Dedifferentiated amniotic fluid mesenchymal stem cell (primary cell): ENCODE results near the gene STUB1.

ENCODE experiments used
- DNase-seq: peaks from one replicate; pipeline ENCODE4 v3.0.0-alpha.2; 2016; ENCODE audit errors: extremely low spot score

STUB1 gene

GRCh38 chr16:724188-725040 is 44.2 kb downstream of the STUB1 start:
- no peak for DNase-seq

GRCh38 chr16:725041-725376 is 44.8 kb downstream of the STUB1 start:
- DNase-seq, result no peak

DNA sequence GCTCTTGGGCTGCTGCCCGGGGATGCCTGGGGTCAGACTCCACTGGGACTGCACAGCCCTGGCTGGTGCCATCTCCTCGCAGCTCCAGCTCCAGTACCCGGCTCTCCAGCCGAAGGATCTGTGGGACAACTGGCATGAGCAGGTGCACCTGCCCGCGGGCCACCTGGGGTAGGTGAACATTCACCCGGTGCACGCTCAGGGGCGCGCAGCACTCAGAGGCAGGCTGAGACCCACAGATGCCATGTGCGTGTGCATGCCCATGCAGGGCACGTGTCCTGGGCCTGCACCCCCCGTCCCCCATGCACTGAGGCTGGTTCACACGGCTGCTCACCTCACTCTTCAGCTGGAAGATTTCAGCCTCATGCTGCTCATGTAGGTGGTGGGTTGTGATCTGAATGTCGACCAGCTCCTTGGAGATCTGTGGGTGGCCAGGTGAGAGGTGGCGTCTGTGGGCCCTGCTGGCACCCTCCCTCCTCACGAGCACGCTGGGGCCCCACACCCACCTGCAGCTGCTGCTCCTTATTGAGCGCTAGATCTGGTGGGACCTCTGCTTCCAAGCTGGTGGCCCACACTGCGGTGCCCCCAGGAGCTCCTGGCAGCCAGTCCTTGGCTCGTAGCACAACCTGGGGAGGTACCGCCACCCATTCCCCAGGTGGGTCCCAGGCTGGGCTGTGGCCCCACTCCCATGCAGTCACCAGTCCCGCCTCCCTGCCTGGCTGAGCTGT is 45.4 kb downstream of the STUB1 start:
- no peak for DNase-seq

GRCh38 chr16:726188-726437 is 45.9 kb downstream of the STUB1 start:
- no peak for DNase-seq

DNA sequence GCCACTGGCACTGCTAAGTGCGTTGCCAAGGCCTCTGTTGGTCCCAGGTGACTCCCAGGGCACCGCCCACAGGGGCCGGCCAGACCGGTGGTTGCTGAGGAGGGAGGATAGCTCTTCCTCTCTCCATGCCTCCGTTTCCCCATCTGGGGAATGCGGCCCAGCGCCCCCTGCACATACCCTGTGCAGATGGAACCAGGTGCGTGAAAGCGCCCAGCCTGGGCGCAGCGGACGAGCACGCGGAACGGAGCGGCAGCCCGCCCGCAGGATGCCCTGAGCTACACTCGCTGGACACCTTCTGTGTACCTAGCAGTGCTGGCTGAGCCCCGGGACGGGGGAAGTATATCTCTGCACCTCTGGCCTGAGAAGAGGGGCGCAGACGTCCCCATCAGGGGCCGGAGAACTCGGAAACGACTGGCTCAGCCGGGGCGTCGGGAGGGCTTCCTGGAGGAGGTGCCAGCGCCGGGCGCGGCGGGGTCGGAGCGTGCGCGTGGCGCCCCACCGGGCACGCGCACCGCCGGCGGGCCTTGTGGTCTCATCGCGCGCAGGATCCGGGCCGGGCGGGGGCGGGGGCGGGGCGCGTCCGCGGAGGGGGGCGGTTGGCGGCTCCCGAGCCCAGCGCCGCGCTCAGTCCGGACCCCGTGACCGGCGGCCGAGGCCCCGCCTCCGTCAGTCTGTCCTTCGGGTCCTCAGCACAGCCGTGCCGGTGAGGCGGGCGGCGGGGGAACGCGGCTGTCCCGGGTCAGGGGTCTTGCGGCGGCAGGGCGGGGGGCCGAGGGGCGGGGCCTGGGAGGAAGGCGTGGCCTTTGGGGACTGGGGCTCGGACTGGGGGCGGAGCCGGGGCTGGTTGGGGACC is 46.5 kb downstream of the STUB1 start, which contains the start of the genes CCDC78 and HAGHL:
Gene CCDC78, minus strand, starts transcription at position 6 of the 853 bp plus-strand sequence. CDS start 76 bp downstream, outside the sequence.
Gene HAGHL, plus strand, starts transcription at position 669 of the 853 bp plus-strand sequence. CDS start 404 bp downstream, outside the sequence.
- no peak for DNase-seq

DNA sequence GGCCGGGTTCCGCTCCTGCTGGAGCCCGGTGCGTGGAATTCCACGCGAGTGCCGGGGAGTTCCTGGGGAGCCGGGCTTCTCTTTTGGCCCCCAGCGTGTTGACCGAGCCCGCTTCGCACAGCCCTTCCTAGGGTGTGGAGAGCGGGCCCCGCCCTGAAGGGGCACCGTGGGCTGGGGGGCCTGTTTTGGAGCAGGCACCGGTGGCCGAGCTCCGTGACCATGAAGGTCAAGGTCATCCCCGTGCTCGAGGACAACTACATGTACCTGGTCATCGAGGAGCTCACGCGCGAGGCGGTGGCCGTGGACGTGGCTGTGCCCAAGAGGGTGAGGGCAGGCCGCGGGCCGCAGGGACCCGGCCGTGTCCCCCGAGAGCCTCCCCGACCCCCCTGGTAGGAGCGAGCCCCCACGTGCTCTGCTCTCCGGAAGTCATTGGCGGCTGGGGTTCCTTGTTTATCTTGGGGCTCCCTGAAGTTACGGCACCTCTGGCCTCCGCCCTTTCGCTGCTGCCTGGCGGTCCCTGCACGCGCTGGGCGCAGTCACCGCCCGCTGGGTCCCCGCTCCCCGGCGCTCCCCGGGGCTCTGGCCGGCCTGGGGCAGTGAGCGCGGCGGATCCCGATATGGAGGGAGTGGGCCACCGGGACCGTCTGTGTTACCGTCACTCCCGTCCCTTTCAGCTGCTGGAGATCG is 47.2 kb downstream of the STUB1 start:
- no peak for DNase-seq

- DNase-seq, result peak; percentile 34
Observed at GRCh38 chr16:728131-728889, 48.1 kb downstream of the STUB1 start.

- no peak for DNase-seq
Observed at GRCh38 chr16:728890-729744, 48.9 kb downstream of the STUB1 start.

GRCh38 chr16:729768-730665 is 49.8 kb downstream of the STUB1 start:
- DNase-seq, result no peak

- DNase-seq, result no peak
Observed at GRCh38 chr16:730666-731509, 50.7 kb downstream of the STUB1 start.

GRCh38 chr16:732332-732731 is 52.1 kb downstream of the STUB1 start:
- DNase-seq, result no peak
